GM23338 (cell line): ENCODE data around the gene KCTD10. TPM values are rescaled to one million over a fixed set of nuclear protein-coding genes. Genes with fewer than 3 reads are reported as not detected.

Experiments
- ATAC-seq: fragments of 200-7000 bp; cut with Tn5 transposase; 3 replicates; pipeline ENCODE4 v1.9.1; 2020
- DNase-seq: peaks from one replicate; pipeline ENCODE4 v3.0.0-alpha.2; 2015; ENCODE audit warnings: low spot score
- H2AFZ ChIP-seq: fragments of 200-600 bp; sonication (generic); 2 replicates; pipeline ENCODE4 v1.8.0; 2016; ENCODE audit warnings: antibody characterized with exemption, mild to moderate bottlenecking, moderate library complexity
- H3F3A ChIP-seq: fragments of 200-600 bp; sonication (generic); replicated peaks from 2 replicates; pipeline ENCODE4 v1.8.0; 2017; ENCODE audit warnings: antibody characterized with exemption, mixed run types, low read depth
- H3K27ac ChIP-seq: fragments of 200-600 bp; sonication (generic); 2 replicates; pipeline ENCODE4 v1.6.1; 2016; ENCODE audit warnings: low read depth
- H3K27me3 ChIP-seq: fragments of 200-600 bp; sonication (generic); 2 replicates; pipeline ENCODE4 v1.8.0; 2016; ENCODE audit warnings: mild to moderate bottlenecking, mixed run types, moderate library complexity; ENCODE audit not compliant: insufficient read depth
- H3K36me3 ChIP-seq: fragments of 200-600 bp; sonication (generic); 2 replicates; pipeline ENCODE4 v1.8.0; 2016; ENCODE audit warnings: mild to moderate bottlenecking; ENCODE audit not compliant: insufficient read depth
- H3K4me1 ChIP-seq: fragments of 200-600 bp; sonication (generic); 2 replicates; pipeline ENCODE4 v1.8.0; 2016; ENCODE audit warnings: mild to moderate bottlenecking, moderate library complexity; ENCODE audit not compliant: insufficient read depth
- H3K4me2 ChIP-seq: fragments of 200-600 bp; sonication (generic); 2 replicates; pipeline ENCODE4 v1.7.1; 2017; ENCODE audit warnings: mixed run types
- H3K4me3 ChIP-seq: fragments of 200-600 bp; sonication (generic); 2 replicates; pipeline ENCODE4 v1.6.1; 2016; ENCODE audit warnings: mixed run types
- H3K79me2 ChIP-seq: fragments of 200-600 bp; sonication (generic); replicated peaks from 2 replicates; pipeline ENCODE4 v1.8.0; 2017; ENCODE audit warnings: mild to moderate bottlenecking; ENCODE audit not compliant: insufficient read depth
- H3K9me2 ChIP-seq: fragments of 200-600 bp; sonication (generic); 2 replicates; pipeline ENCODE4 v1.8.0; 2017; ENCODE audit not compliant: insufficient read depth
- H4K20me1 ChIP-seq: fragments of 200-600 bp; sonication (generic); replicated peaks from 2 replicates; pipeline ENCODE4 v1.8.0; 2017; ENCODE audit warnings: mild to moderate bottlenecking; ENCODE audit not compliant: insufficient read depth
- H3K27ac Mint-ChIP-seq: 2 replicates; pipeline ENCODE4 v1.8.0; 2020; ENCODE audit warnings: inconsistent platforms, mild to moderate bottlenecking, moderate library complexity, mixed read lengths
- H3K27me3 Mint-ChIP-seq: 3 replicates; pipeline ENCODE4 v1.8.0; 2022; ENCODE audit warnings: low read depth, mild to moderate bottlenecking, moderate library complexity, mixed read lengths, inconsistent platforms; ENCODE audit not compliant: insufficient read depth, poor library complexity
- H3K36me3 Mint-ChIP-seq: 3 replicates; pipeline ENCODE4 v1.8.0; 2021; ENCODE audit warnings: low read depth, mild to moderate bottlenecking, inconsistent platforms, moderate library complexity, mixed read lengths
- H3K4me1 Mint-ChIP-seq: 3 replicates; pipeline ENCODE4 v1.8.0; 2020; ENCODE audit warnings: mild to moderate bottlenecking, inconsistent platforms, mixed read lengths
- H3K4me3 Mint-ChIP-seq: 3 replicates; pipeline ENCODE4 v1.8.0; 2021; ENCODE audit warnings: moderate library complexity, mild to moderate bottlenecking, inconsistent platforms, mixed read lengths
- H3K9me3 Mint-ChIP-seq: 3 replicates; pipeline ENCODE4 v1.8.0; 2020; ENCODE audit warnings: moderate library complexity, mild to moderate bottlenecking, inconsistent platforms, mixed read lengths
- CREB1 ChIP-seq: fragments of 250-450 bp; sonication (Bioruptor Pico); IDR thresholded peaks from 2 replicates; pipeline ENCODE4 v1.5.0; 2020; ENCODE audit warnings: low read depth, mild to moderate bottlenecking, moderate library complexity
- NANOG ChIP-seq: IDR thresholded peaks from 2 replicates; pipeline ENCODE4 v1.6.1; 2016; ENCODE audit warnings: antibody characterized with exemption, borderline replicate concordance
- POLR2AphosphoS5 ChIP-seq: IDR thresholded peaks from 2 replicates; pipeline ENCODE4 v1.6.1; 2016; ENCODE audit warnings: antibody characterized with exemption, low read depth
- REST ChIP-seq: IDR thresholded peaks from one replicate; pipeline ENCODE4 v1.6.1; 2018; ENCODE audit warnings: antibody characterized with exemption; ENCODE audit not compliant: unreplicated experiment
- STAT1 ChIP-seq: IDR thresholded peaks from one replicate; pipeline ENCODE4 v1.6.1; 2016; ENCODE audit warnings: antibody characterized with exemption; ENCODE audit not compliant: unreplicated experiment
- ZNF114 ChIP-seq: fragments of 250-450 bp; sonication (Bioruptor Pico); IDR thresholded peaks from 2 replicates; pipeline ENCODE4 v1.5.0; 2020; ENCODE audit warnings: mild to moderate bottlenecking, moderate library complexity
- ZNF462 ChIP-seq: fragments of 250-450 bp; sonication (Bioruptor Pico); IDR thresholded peaks from 2 replicates; pipeline ENCODE4 v1.5.0; 2020; ENCODE audit warnings: mild to moderate bottlenecking, moderate library complexity
- polyA plus RNA-seq: library from polyadenylated mRNA; unstranded; fragments of >200 nt; fragmentation: Nextera tagmentation; extraction: Ambion mirVana; gene quantifications from 2 replicates; pipeline ENCODE4 v1.2.1, GENCODE V29; 2016
- total RNA-seq: library from RNA; depleted of rRNA; stranded (reverse); fragments of >200 nt; shearing (Covaris generic); gene quantifications from 2 replicates; pipeline ENCODE4 v1.2.3, GENCODE V29; 2014
- TF ChIP-seq, protein P1 (sequence below), 2 experiments: fragments of 200-600 bp in 1 of 2; sonication (generic) in 1 of 2; conservative IDR thresholded peaks; 2 replicates each; pipeline versions ENCODE4 v1.5.1 to v1.6.1; 2016 to 2017; ENCODE audit warnings: antibody characterized with exemption in 2 of 2, low read depth in 2 of 2, mild to moderate bottlenecking in 2 of 2, moderate library complexity in 1 of 2

The KCTD10 gene
- total and polyA plus RNA-seq, 2 experiments from 2014 or later: 15.8 to 45.2 TPM

DNA sequence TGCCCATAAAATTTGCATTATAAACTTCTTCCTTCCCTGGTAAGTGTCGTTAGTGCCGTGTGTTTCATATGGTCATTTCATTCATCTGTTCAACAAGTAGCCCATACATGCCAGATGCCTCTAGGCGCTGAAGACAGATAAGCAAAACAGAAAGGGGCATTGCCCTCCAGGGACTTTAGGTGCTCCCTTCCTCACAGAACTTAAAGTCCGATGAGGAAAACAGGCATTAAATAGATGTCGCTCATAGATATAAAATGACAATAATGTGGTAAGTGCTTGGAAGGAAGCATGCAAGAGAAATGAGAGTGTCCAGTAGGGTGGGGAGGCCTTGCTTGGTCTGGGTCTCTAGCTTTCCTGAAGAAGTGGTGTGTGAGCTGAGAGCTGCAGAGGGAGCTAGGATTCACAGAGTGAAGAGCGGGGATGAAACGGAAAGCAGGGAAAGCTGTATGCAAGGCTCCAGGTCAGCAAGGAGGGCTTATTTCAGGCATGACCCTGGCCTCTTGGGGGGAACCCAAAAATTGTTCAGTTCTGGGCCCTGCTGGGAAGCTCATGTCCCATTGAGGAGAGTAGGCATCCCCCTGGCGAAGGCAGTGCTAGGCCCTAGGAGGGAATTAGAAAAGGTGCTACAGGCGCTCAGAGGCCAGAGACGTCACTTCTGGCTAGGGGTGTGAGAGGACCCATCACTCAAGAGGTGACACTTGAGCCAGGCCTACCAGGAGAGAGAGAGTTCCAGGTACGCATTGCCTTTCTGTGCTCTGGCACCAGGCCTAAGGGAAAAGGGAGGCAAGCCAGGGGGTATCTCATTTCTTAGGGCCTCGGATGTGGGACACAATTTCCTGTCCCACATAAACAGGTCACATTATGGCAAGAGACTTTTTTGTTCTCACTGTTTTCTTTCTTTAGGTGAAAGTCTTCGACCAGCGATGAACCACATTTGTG is 12.2 kb upstream of the KCTD10 start:
- DNase-seq (no peak), ATAC-seq (no peak)
- Histone ChIP-seq H3K4me2 (no peak overlapping the region), H3K79me2 (no peaks in the 10 kb centered on the region), H3K9me2 (no peaks in the 10 kb centered on the region), H4K20me1 (no peaks in the 10 kb centered on the region), H2AFZ (no peak overlapping the region), H3K27me3 (no peaks in the 10 kb centered on the region), H3F3A (no peaks in the 10 kb centered on the region), H3K27ac (no peak overlapping the region), H3K4me1 (no peaks in the 10 kb centered on the region), H3K36me3 (peaks cover 13% of the 10 kb centered on the region), H3K4me3 (no peak overlapping the region)
- no peak for TF ChIP-seq POLR2AphosphoS5
- TF ChIP-seq NANOG: no peak
- TF ChIP-seq, protein P1, sequence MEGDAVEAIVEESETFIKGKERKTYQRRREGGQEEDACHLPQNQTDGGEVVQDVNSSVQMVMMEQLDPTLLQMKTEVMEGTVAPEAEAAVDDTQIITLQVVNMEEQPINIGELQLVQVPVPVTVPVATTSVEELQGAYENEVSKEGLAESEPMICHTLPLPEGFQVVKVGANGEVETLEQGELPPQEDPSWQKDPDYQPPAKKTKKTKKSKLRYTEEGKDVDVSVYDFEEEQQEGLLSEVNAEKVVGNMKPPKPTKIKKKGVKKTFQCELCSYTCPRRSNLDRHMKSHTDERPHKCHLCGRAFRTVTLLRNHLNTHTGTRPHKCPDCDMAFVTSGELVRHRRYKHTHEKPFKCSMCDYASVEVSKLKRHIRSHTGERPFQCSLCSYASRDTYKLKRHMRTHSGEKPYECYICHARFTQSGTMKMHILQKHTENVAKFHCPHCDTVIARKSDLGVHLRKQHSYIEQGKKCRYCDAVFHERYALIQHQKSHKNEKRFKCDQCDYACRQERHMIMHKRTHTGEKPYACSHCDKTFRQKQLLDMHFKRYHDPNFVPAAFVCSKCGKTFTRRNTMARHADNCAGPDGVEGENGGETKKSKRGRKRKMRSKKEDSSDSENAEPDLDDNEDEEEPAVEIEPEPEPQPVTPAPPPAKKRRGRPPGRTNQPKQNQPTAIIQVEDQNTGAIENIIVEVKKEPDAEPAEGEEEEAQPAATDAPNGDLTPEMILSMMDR (conservative IDR thresholded peaks at IDR 0.05; ENCODE audit: low read depth in 2 of 2): no peak
- no peak for TF ChIP-seq REST
- TF ChIP-seq ZNF114: no peak
- Mint-ChIP-seq H3K4me3 (no peak overlapping the region), H3K27ac (no peak overlapping the region), H3K9me3 (no peaks in the 10 kb centered on the region; the same call in 2 of the 3 replicates), H3K4me1 (no peaks in the 10 kb centered on the region), H3K27me3 (peaks cover 2% of the 10 kb centered on the region), H3K36me3 (peaks cover 67% of the 10 kb centered on the region)

GRCh38 chr12:109488051-109488665 is 11.1 kb upstream of the KCTD10 start:
- no peak for ATAC-seq
- no peaks in the 10 kb centered on the region for H3K4me1 ChIP-seq
- DNase-seq: no peak
- no peaks in the 10 kb centered on the region for H3F3A ChIP-seq
- no peaks in the 10 kb centered on the region for H3K79me2 ChIP-seq
- H4K20me1 ChIP-seq: no peaks in the 10 kb centered on the region
- no peak overlapping the region for H3K4me2 ChIP-seq
- H3K4me3 Mint-ChIP-seq: no peak overlapping the region
- no peaks in the 10 kb centered on the region for H3K9me2 ChIP-seq
- H3K4me1 Mint-ChIP-seq: no peaks in the 10 kb centered on the region
- H3K27me3 Mint-ChIP-seq: peaks cover 2% of the 10 kb centered on the region
- H3K9me3 Mint-ChIP-seq: no peaks in the 10 kb centered on the region; the same call in 2 of the 3 replicates
- H3K4me3 ChIP-seq: no peak overlapping the region
- H3K36me3 ChIP-seq: peaks cover 17% of the 10 kb centered on the region
- peaks cover 63% of the 10 kb centered on the region for H3K36me3 Mint-ChIP-seq
- no peaks in the 10 kb centered on the region for H3K27me3 ChIP-seq
- no peak overlapping the region for H2AFZ ChIP-seq
- no peak overlapping the region for H3K27ac Mint-ChIP-seq
- no peak overlapping the region for H3K27ac ChIP-seq
- no peak for TF ChIP-seq STAT1
- TF ChIP-seq CREB1 (CRISPR knock-in tag): no peak
- no peak for TF ChIP-seq ZNF114
- TF ChIP-seq ZNF462 (CRISPR knock-in tag): no peak
- no peak for TF ChIP-seq POLR2AphosphoS5
